GM12878 (cell line): ENCODE measurements around the gene RNF169. TPM values are rescaled to one million over a fixed set of nuclear protein-coding genes. Genes with fewer than 3 reads are reported as not detected.

Experiments used
- ATAC-seq: fragments of 200-7000 bp; cut with Tn5 transposase; 3 replicates; pipeline ENCODE4 v1.9.1; 2020; ENCODE audit warnings: mild to moderate bottlenecking, moderate library complexity
- BruUV-seq: library from RNA; stranded (reverse); fragments of 400-500 nt; replicated peaks from 2 replicates; lab custom pipeline; 2021; lab: Mats Ljungman, UMichigan
- CTCF ChIA-PET: fragments of 300-600 bp; sonication (Branson Sonifier 250); formaldehyde crosslinking; extraction: SDS; loops from one replicate; lab custom pipeline; 2021; ENCODE audit warnings: inconsistent platforms; lab: Yijun Ruan, JAX
- POLR2A ChIA-PET: fragments of 350-600 bp; formaldehyde crosslinking; extraction: SDS; loops from one replicate; lab custom pipeline; 2021; ENCODE audit warnings: inconsistent platforms; lab: Charles Lee
- RAD21 ChIA-PET: fragments of 300-600 bp; sonication (Branson Sonifier 250); formaldehyde crosslinking; loops from one replicate; lab custom pipeline; 2023; ENCODE audit warnings: antibody characterized with exemption; ENCODE audit not compliant: unreplicated experiment; lab: Charles Lee
- SMC1A ChIA-PET: fragments of 300-600 bp; sonication (Branson Sonifier 250); formaldehyde crosslinking; loops from one replicate; lab custom pipeline; 2023; ENCODE audit not compliant: unreplicated experiment, uncharacterized antibody; lab: Charles Lee
- DNase-seq: peaks from one replicate; pipeline ENCODE4 v3.0.0-alpha.2; 2011; ENCODE audit warnings: low read depth, low spot score
- FAIRE-seq: peaks from 3 replicates; lab custom pipeline; 2011; peaks lifted over from hg19 to GRCh38; lab: Jason Lieb, UNC
- H2AFZ ChIP-seq: 2 replicates; pipeline ENCODE4 v1.6.0; 2011; ENCODE audit warnings: low read depth, low read length, control low read depth; ENCODE audit not compliant: control insufficient read depth
- H3K27ac ChIP-seq: 2 replicates; pipeline ENCODE4 v1.5.1; 2011; ENCODE audit warnings: control low read depth; ENCODE audit not compliant: control insufficient read depth, insufficient read depth
- H3K27me3 ChIP-seq, 2 experiments: replicated peaks in 1 of 2; 2 replicates each; pipeline versions ENCODE4 v1.6.0 to v1.6.1; 2011; ENCODE audit warnings: low read length in 1 of 2; ENCODE audit not compliant: control insufficient read depth in 2 of 2, insufficient read depth in 2 of 2
- H3K36me3 ChIP-seq, 2 experiments: 2 replicates each; pipeline ENCODE4 v1.5.1; 2011; ENCODE audit warnings: low read length in 1 of 2; ENCODE audit not compliant: control insufficient read depth in 2 of 2, insufficient read depth in 2 of 2
- H3K4me1 ChIP-seq: 2 replicates; pipeline ENCODE4 v1.6.1; 2011; ENCODE audit warnings: mild to moderate bottlenecking, low read length, moderate library complexity, mixed read lengths; ENCODE audit not compliant: control insufficient read depth, insufficient read depth
- H3K4me2 ChIP-seq: 2 replicates; pipeline ENCODE4 v1.6.0; 2011; ENCODE audit warnings: control low read depth; ENCODE audit not compliant: control insufficient read depth, insufficient read depth
- H3K4me3 ChIP-seq: fragments of 200-600 bp; sonication (generic); 2 replicates; pipeline ENCODE4 v1.5.1; 2016
- H3K79me2 ChIP-seq: 2 replicates; pipeline ENCODE4 v1.6.0; 2011; ENCODE audit warnings: low read length; ENCODE audit not compliant: control insufficient read depth, insufficient read depth
- H3K9ac ChIP-seq: 2 replicates; pipeline ENCODE4 v1.8.0; 2011; ENCODE audit warnings: low read length, control low read depth, mixed read lengths; ENCODE audit not compliant: control insufficient read depth, insufficient read depth
- H3K9me3 ChIP-seq: replicated peaks from 3 replicates; pipeline ENCODE4 v1.5.1; 2011; ENCODE audit warnings: mild to moderate bottlenecking, low read length; ENCODE audit not compliant: control insufficient read depth, insufficient read depth
- H4K20me1 ChIP-seq: 2 replicates; pipeline ENCODE4 v1.6.0; 2011; ENCODE audit not compliant: control insufficient read depth, insufficient read depth
- CBX3 ChIP-seq: fragments of 200-600 bp; sonication (generic); IDR thresholded peaks from 2 replicates; pipeline ENCODE4 v1.6.1; 2016; ENCODE audit warnings: low read depth, borderline replicate concordance
- CEBPB ChIP-seq, 2 experiments: fragments of 150-350 bp in 1 of 2; IDR thresholded peaks; 2 replicates each; pipeline ENCODE4 v1.6.1; 2012 to 2014; ENCODE audit warnings: low read depth in 2 of 2, low read length in 2 of 2, borderline replicate concordance in 1 of 2, inconsistent platforms in 1 of 2
- JUNB ChIP-seq: IDR thresholded peaks from 2 replicates; pipeline ENCODE4 v1.6.1; 2016; ENCODE audit warnings: antibody characterized with exemption, mild to moderate bottlenecking
- KLF5 ChIP-seq: fragments of 450-650 bp; IDR thresholded peaks from 2 replicates; pipeline ENCODE4 v1.6.1; 2014; ENCODE audit warnings: mild to moderate bottlenecking; ENCODE audit not compliant: partially characterized antibody
- POU2F2 ChIP-seq: IDR thresholded peaks from 3 replicates; pipeline ENCODE4 v1.6.1; 2011; ENCODE audit warnings: low read depth, mild to moderate bottlenecking, low read length, borderline replicate concordance
- RCOR1 ChIP-seq: conservative IDR thresholded peaks from 2 replicates; pipeline ENCODE4 v1.6.1; 2012; ENCODE audit warnings: low read depth, low read length, improper control_type of control experiment
- SMAD5 ChIP-seq: IDR thresholded peaks from 2 replicates; pipeline ENCODE4 v1.6.1; 2016; ENCODE audit warnings: antibody characterized with exemption, low read depth
- TCF12 ChIP-seq: IDR thresholded peaks from 2 replicates; pipeline ENCODE4 v1.6.1; 2011; ENCODE audit warnings: low read depth, mild to moderate bottlenecking, low read length
- ZNF274 ChIP-seq: IDR thresholded peaks from one replicate; pipeline ENCODE4 v1.8.0; 2011; ENCODE audit not compliant: insufficient read length, insufficient read depth
- WGBS: methylation state at CpG from one replicate; pipeline ENCODE4 v1.1.6; 2016; ENCODE audit warnings: low lambda C conversion rate; ENCODE audit not compliant: insufficient replicate concordance, insufficient coverage; ENCODE audit errors: missing lambda C conversion rate; 5-methylcytosine and 5-hydroxymethylcytosine counted together
- in situ Hi-C: fragments of 300-500 bp; cut with MboI; formaldehyde crosslinking; loops from 9 replicates; pipeline ENCODE4 v1.14.3; 2018; ENCODE audit warnings: mixed read lengths
- intact Hi-C: fragments of 100-400 bp; cut with micrococcal nuclease; formaldehyde crosslinking; loops from one replicate; pipeline ENCODE4 v1.14.2; 2022; ENCODE audit not compliant: unreplicated experiment
- polyA plus RNA-seq, 11 experiments: library from polyadenylated mRNA; depleted of rRNA in 4 of 11; unstranded in 6 of 11; stranded (reverse) in 5 of 11; fragments of >200 nt; fragmentation: Nextera tagmentation in 4 of 11; fragmentation: Illumina TruSeq in 1 of 11; extraction: Ambion mirVana in 4 of 11; extraction: Trizol in 1 of 11; gene quantifications; 1 replicate in 1 of 11; 2 replicates in 10 of 11; pipeline versions ENCODE4 v1.2.1 to v1.2.3, GENCODE V29; 2011 to 2016; ENCODE audit warnings: inconsistent platforms in 2 of 11, missing spikeins in 2 of 11, low read depth in 1 of 11
- total RNA-seq, 4 experiments: library from RNA; depleted of rRNA in 3 of 4; stranded (reverse); fragments of >200 nt in 3 of 4; fragmentation: Illumina TruSeq in 1 of 4; extraction: Trizol in 1 of 4; gene quantifications; 2 replicates each; pipeline versions ENCODE4 v1.2.1 to v1.2.3, GENCODE V29; 2013 to 2021
- TF ChIP-seq, protein P1 (sequence below): fragments of 450-650 bp; IDR thresholded peaks from 2 replicates; pipeline ENCODE4 v1.6.1; 2017; ENCODE audit warnings: low read depth, mild to moderate bottlenecking, moderate library complexity
- TF ChIP-seq, protein P2 (sequence below): IDR thresholded peaks from 2 replicates; pipeline ENCODE4 v1.6.1; 2012; ENCODE audit warnings: low read depth, low read length, improper control_type of control experiment
- TF ChIP-seq, protein P3 (sequence below): fragments of 450-650 bp; IDR thresholded peaks from 2 replicates; pipeline ENCODE4 v1.6.1; 2017; ENCODE audit warnings: antibody characterized with exemption, mild to moderate bottlenecking, moderate library complexity
- TF ChIP-seq, protein P4 (sequence below): IDR thresholded peaks from 2 replicates; pipeline ENCODE4 v1.6.1; 2011; ENCODE audit warnings: low read depth, low read length, improper control_type of control experiment, borderline replicate concordance

RNF169 gene
- total and polyA plus RNA-seq, 10 of the 15 experiments (the other 5 are each of a cell fraction or from before 2014, with no cell fraction given) = 0.32 to 13.2 (median 6.4) TPM

- H2AFZ ChIP-seq = no peak overlapping the region
- FAIRE-seq (no peak), DNase-seq (no peak), ATAC-seq (no peak)
- no peaks in the 10 kb centered on the region for H3K79me2 ChIP-seq
- H3K4me1 ChIP-seq = no peaks in the 10 kb centered on the region
- no peaks in the 10 kb centered on the region for H3K36me3 ChIP-seq
- RAD21 ChIA-PET = no interaction called here
- intact Hi-C loops (no loop called here), in situ Hi-C loops (loop anchor here (10.0 kb wide), 1 partner anchor 266 kb away; no protein-coding TSS in a partner anchor)
- H3K9ac ChIP-seq = no peak overlapping the region
- H3K27me3 ChIP-seq = peaks cover 0 to 3% of the 10 kb centered on the region in 2 experiments; a peak in 3 of 4 replicates
- POLR2A ChIA-PET = interaction anchor here (0.5 kb wide), 1 partner anchor 373 kb away, joined by 4 read pairs; no protein-coding TSS in a partner anchor
- no peaks in the 10 kb centered on the region for H3K9me3 ChIP-seq
- SMC1A ChIA-PET = no interaction called here
- 44% methylated on average over 17 of the region's 17 CpGs for WGBS
- no peak overlapping the region for H3K27ac ChIP-seq
- CTCF ChIA-PET = interaction anchor here (0.5 to 1.0 kb wide), 2 partner anchors 18 to 1444 kb away, joined by 3 to 6 read pairs; no protein-coding TSS in a partner anchor
- H4K20me1 ChIP-seq = no peaks in the 10 kb centered on the region
- BruUV-seq = no TSS peak
- H3K4me2 ChIP-seq = no peak overlapping the region
- no peak overlapping the region for H3K4me3 ChIP-seq
- TF ChIP-seq, protein P1, sequence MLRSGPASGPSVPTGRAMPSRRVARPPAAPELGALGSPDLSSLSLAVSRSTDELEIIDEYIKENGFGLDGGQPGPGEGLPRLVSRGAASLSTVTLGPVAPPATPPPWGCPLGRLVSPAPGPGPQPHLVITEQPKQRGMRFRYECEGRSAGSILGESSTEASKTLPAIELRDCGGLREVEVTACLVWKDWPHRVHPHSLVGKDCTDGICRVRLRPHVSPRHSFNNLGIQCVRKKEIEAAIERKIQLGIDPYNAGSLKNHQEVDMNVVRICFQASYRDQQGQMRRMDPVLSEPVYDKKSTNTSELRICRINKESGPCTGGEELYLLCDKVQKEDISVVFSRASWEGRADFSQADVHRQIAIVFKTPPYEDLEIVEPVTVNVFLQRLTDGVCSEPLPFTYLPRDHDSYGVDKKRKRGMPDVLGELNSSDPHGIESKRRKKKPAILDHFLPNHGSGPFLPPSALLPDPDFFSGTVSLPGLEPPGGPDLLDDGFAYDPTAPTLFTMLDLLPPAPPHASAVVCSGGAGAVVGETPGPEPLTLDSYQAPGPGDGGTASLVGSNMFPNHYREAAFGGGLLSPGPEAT = no peak
- TF ChIP-seq, protein P2, sequence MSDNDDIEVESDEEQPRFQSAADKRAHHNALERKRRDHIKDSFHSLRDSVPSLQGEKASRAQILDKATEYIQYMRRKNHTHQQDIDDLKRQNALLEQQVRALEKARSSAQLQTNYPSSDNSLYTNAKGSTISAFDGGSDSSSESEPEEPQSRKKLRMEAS = no peak
- TF ChIP-seq ZNF274 (no peak), JUNB (no peak), SMAD5 (no peak), CBX3 (no peak), POU2F2 (no peak), CEBPB (IDR thresholded peaks at IDR 0.05; ENCODE audit: borderline replicate concordance in 1 of 2, low read depth in 2 of 2, low read length in 2 of 2) (no peak), TCF12 (no peak), KLF5 (no peak), RCOR1 (no peak)
- TF ChIP-seq, protein P3, sequence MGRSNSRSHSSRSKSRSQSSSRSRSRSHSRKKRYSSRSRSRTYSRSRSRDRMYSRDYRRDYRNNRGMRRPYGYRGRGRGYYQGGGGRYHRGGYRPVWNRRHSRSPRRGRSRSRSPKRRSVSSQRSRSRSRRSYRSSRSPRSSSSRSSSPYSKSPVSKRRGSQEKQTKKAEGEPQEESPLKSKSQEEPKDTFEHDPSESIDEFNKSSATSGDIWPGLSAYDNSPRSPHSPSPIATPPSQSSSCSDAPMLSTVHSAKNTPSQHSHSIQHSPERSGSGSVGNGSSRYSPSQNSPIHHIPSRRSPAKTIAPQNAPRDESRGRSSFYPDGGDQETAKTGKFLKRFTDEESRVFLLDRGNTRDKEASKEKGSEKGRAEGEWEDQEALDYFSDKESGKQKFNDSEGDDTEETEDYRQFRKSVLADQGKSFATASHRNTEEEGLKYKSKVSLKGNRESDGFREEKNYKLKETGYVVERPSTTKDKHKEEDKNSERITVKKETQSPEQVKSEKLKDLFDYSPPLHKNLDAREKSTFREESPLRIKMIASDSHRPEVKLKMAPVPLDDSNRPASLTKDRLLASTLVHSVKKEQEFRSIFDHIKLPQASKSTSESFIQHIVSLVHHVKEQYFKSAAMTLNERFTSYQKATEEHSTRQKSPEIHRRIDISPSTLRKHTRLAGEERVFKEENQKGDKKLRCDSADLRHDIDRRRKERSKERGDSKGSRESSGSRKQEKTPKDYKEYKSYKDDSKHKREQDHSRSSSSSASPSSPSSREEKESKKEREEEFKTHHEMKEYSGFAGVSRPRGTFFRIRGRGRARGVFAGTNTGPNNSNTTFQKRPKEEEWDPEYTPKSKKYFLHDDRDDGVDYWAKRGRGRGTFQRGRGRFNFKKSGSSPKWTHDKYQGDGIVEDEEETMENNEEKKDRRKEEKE = no peak
- TF ChIP-seq, protein P4, sequence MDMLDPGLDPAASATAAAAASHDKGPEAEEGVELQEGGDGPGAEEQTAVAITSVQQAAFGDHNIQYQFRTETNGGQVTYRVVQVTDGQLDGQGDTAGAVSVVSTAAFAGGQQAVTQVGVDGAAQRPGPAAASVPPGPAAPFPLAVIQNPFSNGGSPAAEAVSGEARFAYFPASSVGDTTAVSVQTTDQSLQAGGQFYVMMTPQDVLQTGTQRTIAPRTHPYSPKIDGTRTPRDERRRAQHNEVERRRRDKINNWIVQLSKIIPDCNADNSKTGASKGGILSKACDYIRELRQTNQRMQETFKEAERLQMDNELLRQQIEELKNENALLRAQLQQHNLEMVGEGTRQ = no peak
Measured at GRCh38 chr11:74720596-74721478, 27.8 kb upstream of the RNF169 start.
